H1 (cell line): ENCODE results near the gene RADIL.
A peak's percentile ranks its signal among the peaks of the same experiment; 100 is the strongest.

Experiments used
- EGR1 ChIP-seq: IDR thresholded peaks from 2 replicates; pipeline ENCODE4 v1.6.1; 2011; ENCODE audit warnings: low read depth, low read length, borderline replicate concordance
- KDM1A ChIP-seq: fragments of 200-600, 300-600 bp; sonication (generic); IDR thresholded peaks from 2 replicates; pipeline ENCODE4 v1.7.1; 2016; ENCODE audit warnings: mild to moderate bottlenecking, low read length, borderline replicate concordance
- MAFK ChIP-seq: IDR thresholded peaks from 2 replicates; pipeline ENCODE4 v1.6.1; 2012; ENCODE audit warnings: low read depth, mild to moderate bottlenecking, improper control_type of control experiment, low read length
- MAX ChIP-seq: IDR thresholded peaks from 2 replicates; pipeline ENCODE4 v1.6.1; 2012; ENCODE audit warnings: inconsistent platforms
- PHF8 ChIP-seq: fragments of 200-600 bp; sonication (generic); conservative IDR thresholded peaks from 2 replicates; pipeline ENCODE4 v1.7.1; 2012; ENCODE audit warnings: low read depth, mild to moderate bottlenecking, inconsistent platforms, low read length, moderate library complexity
- POLR2A ChIP-seq, 2 experiments: IDR thresholded peaks; 1 replicate in 1 of 2; 2 replicates in 1 of 2; pipeline ENCODE4 v1.6.1; 2011; ENCODE audit warnings: low read depth in 2 of 2, low read length in 2 of 2, mild to moderate bottlenecking in 2 of 2; ENCODE audit errors: control extremely low read depth in 1 of 2
- POLR2AphosphoS5 ChIP-seq: IDR thresholded peaks from 2 replicates; pipeline ENCODE4 v1.6.1; 2011; ENCODE audit warnings: low read depth, low read length
- RBBP5 ChIP-seq: IDR thresholded peaks from 2 replicates; pipeline ENCODE4 v1.7.1; 2012; ENCODE audit warnings: low read depth, mild to moderate bottlenecking, inconsistent platforms, low read length, moderate library complexity, borderline replicate concordance
- RFX5 ChIP-seq: IDR thresholded peaks from 2 replicates; pipeline ENCODE4 v1.6.1; 2011; ENCODE audit warnings: low read depth, low read length, improper control_type of control experiment, borderline replicate concordance
- ZNF274 ChIP-seq: IDR thresholded peaks from 2 replicates; pipeline ENCODE4 v1.7.0; 2012; ENCODE audit warnings: low read length, borderline replicate concordance; ENCODE audit errors: extremely low read depth
- TF ChIP-seq, protein P1 (sequence below), 3 experiments: IDR thresholded peaks; 1 replicate in 2 of 3; 2 replicates in 1 of 3; pipeline versions ENCODE4 v1.5.1 to v1.6.1; 2011; ENCODE audit warnings: low read length in 3 of 3, mild to moderate bottlenecking in 3 of 3, inconsistent platforms in 2 of 3, low read depth in 1 of 3, moderate library complexity in 1 of 3; ENCODE audit not compliant: insufficient read depth in 1 of 3; ENCODE audit errors: control extremely low read depth in 1 of 3
- TF ChIP-seq, protein P2 (sequence below): IDR thresholded peaks from 2 replicates; pipeline ENCODE4 v1.6.1; 2011; ENCODE audit warnings: low read length, improper control_type of control experiment

DNA sequence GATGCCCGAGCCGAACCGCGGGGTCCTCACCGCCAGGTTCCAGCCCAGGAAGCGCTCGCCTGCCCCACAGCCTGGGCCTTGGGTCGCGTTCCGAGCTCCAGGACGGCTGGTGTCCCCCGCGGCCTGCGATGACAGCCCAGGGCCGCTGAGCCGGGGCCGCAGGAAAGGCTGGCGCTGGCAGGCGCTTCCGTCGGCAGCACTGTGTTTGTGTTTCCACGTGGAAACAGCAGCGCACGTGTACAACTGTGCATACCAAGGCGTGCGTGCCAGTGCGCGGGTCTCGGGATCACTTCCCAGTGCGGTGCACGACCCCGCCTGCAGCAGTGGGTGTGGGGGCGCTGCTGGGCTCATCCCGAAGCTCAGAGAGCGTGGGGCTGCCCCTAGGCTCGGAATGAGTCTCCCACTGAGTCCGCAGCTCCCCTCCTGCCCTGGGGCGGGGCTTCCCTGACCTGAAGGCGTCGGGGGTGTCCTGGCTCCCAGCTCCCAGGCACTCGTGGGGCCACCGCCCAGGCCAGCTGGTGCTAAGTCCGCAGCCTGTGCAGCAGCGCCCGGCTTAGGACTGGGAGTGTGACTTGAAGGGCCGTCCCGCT, 90.9 kb downstream of the RADIL start:
- TF ChIP-seq MAFK (no peak), EGR1 (no peak), RBBP5 (no peak; the same call in 1 of the 2 replicates), PHF8 (no peak), MAX (peak; percentile 86), RFX5 (no peak), POLR2A (IDR thresholded peaks at IDR 0.05; ENCODE audit: control extremely low read depth in 1 of 2, low read depth in 2 of 2, low read length in 2 of 2) (peak in 1 of 2 experiments; percentile 33; a peak in 1 of 3 replicates), KDM1A (no peak), POLR2AphosphoS5 (peak; percentile 51; the same call in 1 of the 2 replicates), ZNF274 (no peak)
- TF ChIP-seq, protein P1, sequence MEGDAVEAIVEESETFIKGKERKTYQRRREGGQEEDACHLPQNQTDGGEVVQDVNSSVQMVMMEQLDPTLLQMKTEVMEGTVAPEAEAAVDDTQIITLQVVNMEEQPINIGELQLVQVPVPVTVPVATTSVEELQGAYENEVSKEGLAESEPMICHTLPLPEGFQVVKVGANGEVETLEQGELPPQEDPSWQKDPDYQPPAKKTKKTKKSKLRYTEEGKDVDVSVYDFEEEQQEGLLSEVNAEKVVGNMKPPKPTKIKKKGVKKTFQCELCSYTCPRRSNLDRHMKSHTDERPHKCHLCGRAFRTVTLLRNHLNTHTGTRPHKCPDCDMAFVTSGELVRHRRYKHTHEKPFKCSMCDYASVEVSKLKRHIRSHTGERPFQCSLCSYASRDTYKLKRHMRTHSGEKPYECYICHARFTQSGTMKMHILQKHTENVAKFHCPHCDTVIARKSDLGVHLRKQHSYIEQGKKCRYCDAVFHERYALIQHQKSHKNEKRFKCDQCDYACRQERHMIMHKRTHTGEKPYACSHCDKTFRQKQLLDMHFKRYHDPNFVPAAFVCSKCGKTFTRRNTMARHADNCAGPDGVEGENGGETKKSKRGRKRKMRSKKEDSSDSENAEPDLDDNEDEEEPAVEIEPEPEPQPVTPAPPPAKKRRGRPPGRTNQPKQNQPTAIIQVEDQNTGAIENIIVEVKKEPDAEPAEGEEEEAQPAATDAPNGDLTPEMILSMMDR (IDR thresholded peaks at IDR 0.05; ENCODE audit: control extremely low read depth in 1 of 3, insufficient read depth in 1 of 3, low read depth in 1 of 3, low read length in 3 of 3): no peak
- TF ChIP-seq, protein P2, sequence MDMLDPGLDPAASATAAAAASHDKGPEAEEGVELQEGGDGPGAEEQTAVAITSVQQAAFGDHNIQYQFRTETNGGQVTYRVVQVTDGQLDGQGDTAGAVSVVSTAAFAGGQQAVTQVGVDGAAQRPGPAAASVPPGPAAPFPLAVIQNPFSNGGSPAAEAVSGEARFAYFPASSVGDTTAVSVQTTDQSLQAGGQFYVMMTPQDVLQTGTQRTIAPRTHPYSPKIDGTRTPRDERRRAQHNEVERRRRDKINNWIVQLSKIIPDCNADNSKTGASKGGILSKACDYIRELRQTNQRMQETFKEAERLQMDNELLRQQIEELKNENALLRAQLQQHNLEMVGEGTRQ: no peak
